Hematopoietic multipotent progenitor cell treated with erythropoietin and hydrocortisone succinate and interleukin-3 and kit ligand, for 15 days (in vitro differentiated cells): ENCODE results near the gene CFAP45.

ENCODE experiments used
- DNase-seq: peaks from one replicate; pipeline ENCODE4 v3.0.0-alpha.2; 2015; ENCODE audit warnings: low spot score

CFAP45 gene

DNA sequence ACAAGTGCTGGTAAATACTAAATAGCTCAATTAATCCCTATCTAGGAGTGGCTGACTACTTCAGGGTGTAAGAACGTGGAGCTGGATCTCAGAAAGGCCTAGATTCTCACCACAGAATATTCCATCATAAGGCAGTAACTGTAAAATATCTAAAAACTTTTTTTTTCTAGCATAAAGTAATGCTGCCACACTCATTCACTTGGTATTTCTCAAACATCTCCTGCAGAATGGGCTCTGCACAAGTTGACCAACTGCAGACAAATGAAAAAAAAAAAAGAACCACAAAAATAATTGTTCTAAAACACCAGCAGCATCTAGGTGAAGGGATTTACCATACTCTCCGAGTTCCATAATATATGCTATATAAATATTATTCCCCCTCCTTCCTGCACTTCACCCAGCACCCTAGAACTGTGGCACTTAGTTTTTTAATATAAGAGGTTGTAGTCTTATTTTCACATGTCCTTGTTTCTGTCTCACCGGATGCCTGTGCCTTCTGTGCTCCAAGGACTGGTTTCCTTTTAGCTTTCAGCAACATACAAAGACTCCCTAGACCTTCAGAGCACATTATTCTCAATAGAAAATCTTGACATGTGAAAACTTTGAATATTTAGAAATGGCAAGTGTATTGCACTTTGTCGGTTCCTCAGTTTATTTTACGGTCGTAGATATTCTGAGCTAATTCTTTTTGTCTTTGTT lies 46.4 kb downstream of the CFAP45 start:
- no peak for DNase-seq

- peak; percentile 15 for DNase-seq
Measured at GRCh38 chr1:159851407-159851806, 48.6 kb downstream of the CFAP45 start.

DNA sequence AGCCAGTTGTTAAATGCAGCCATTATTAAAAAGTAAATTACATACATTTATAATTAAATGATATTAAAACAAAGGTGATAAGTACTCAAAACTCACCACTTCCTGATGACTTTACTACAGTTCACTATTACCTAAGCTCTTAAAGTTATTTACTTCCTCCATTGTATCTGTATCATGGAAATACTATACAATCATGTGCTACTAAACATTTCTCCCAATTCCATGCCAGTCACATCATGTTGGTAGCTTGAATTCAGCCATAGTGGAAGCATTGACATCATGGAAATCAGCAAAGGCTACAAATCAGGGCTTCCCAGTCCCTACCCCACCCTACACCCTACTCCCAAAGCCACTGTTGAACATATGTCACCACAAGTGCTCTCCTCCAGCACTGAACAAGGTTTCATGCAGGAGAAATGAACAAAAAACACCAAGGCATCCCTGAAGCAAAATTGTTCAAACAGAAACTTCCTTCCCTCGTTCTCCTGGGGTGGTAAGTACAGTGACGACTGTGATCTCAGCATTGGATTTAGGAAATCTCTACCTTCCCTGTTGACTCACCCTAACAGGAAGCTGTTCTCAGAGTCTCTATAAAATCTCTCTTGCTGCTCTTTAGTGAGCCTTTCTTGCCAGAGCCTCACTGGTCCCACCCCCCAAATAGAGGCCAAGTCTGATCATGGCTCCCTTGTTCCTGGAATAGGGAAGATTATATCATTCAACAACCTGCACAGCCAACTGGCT lies 50.2 kb downstream of the CFAP45 start:
- no peak for DNase-seq

DNA sequence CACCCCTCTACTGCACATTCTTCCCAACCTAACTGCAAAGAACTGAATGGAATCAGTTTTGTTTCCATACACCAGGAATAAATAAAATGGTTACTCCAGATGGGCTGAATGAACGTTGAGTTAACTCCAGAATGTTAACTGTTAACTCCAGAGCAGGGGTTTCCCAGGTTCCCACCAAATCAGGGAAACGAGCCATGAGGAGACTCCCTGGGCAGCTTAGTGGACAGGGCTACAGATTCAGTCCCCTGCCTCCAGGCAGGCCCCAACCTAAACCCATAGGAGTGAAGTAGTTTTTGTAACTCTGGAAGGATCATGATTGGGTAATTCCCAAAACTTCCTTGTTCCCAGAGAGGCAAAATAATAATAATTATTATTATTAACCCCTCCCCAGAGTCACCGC lies 51.6 kb downstream of the CFAP45 start:
- no peak for DNase-seq

DNA sequence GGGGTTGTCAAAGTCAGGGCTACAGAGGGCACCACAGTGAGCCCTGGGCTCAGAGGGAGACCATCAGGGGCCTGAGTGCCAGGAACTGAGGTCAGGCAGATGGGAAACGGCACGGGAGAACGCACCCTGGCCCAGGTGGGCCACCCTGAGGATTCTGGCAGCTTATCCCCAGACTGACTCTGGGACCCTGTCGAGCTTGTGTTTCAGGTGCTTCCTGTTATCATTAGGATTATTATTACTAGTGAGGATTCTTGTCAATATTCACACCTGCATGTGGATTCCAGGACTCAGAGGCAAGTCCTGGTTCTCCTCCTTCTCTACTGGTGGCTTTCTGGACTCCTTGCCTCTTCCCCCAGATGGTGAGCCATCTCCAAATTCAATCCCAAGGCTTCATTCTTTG lies 52.7 kb downstream of the CFAP45 start:
- DNase-seq = no peak

DNA sequence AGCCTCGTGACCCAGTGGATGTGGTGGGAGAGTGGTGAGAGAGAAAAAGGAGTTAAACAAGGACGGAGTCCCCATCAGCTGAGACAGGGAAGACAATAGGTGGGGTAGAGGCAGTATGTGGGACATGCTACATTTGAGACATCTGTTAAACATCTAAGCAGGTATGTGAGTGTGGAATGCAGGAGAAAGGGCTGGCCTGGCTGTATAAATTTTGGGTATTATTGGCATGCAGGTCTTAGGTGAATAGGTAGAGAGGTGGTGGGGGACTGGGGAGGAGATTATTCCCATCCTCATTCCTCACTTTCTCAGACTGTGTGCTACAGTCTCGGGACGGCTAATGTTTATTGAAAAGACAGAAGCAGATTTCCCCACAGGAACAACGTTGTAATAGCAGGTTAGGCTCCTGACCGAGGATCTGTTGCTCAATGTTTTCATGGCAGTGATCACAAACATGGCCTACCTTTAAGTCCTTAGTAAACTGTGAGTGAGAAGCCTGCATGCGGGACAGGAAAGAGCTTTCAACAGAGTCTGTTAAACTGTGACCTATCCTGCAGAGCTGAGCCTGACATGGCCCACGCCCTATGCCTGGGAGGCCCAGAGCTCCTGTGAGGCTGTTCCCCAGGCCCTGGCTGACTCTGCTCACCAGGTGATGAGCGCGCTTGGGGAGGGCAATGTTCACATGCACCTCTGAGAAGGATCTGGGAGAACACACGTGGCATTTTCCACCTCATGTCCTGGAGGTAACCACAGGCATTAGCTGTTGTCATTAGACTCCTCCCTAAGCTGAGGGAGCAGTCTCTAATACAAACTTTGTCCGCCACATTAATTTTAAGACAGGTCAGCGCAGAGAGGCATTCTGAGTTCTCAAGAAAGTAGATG lies 54.0 kb downstream of the CFAP45 start:
- no peak for DNase-seq

DNA sequence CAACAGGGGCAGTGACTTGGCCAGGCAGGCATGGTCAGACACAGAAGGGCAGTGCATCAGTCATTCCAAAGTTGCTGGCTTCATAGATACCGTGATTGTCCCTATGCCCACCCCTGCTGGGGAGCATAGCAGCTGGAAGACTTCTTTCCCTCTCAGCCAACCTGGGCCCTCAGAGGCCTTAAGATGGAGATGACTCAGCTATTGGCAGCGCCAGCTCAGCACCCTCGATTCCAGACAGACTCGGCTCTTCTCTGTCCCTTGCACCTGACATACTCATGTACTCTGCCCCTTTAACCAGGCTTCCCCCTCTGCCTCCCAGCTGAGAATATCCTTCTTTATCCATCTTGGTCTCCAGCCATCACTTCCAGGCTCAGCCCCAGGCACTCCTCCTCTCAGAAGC lies 56.5 kb downstream of the CFAP45 start:
- no peak for DNase-seq

DNA sequence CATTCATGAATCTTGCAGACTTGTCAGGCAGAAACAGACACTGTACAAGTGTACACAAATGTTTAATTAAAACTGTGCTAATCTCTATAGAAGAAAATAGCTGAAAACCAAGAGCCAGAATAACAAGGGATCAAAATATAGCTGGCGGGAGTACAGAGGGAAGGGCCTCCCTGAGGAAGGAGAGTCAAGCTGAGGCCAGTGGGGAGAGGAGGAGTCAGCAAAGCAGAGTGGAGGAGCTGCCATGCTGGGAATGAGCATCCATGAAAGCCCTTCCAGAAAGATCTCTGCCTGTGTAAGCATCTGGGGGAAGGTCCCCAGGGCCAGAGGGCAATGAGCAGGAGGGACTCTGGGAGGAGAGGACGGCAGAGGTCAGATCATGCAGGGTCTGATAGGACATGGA lies 58.2 kb downstream of the CFAP45 start:
- no peak for DNase-seq

DNA sequence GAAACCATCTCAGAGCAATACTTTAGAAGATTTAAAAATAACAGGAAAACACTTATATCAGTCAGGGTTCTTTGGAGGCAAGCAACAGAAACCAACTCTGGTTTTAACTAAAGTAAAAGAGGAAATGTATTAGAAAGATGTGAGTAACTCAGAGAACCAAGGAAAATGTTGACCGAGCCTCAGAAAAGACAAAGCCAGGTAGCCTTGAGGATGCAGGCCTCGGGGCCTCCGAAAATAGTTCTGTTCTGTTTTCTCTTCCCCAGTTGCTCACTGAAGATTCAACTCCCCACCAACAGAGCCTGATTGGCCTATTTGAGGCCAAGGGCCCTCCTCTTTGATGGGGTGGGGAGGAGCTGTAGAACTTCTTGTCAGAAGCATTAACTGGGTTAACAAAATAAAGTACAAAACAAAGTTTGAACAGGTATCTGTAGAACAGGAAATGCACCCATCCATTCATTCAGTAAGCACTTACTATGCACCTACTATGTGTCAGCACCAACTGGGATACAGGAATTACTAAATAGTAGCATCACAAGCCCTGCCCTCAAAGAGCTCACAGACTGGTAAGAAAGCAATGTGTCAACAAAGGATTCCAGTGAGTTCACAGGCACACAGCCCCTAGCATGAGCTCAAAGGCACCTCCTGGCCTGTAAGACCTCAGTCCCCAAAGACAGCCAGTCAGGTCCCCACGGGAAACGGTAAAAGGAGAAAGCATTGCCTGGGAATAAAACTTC lies 60.7 kb downstream of the CFAP45 start:
- no peak for DNase-seq

GRCh38 chr1:159838715-159839114 lies 61.2 kb downstream of the CFAP45 start:
- no peak for DNase-seq

DNA sequence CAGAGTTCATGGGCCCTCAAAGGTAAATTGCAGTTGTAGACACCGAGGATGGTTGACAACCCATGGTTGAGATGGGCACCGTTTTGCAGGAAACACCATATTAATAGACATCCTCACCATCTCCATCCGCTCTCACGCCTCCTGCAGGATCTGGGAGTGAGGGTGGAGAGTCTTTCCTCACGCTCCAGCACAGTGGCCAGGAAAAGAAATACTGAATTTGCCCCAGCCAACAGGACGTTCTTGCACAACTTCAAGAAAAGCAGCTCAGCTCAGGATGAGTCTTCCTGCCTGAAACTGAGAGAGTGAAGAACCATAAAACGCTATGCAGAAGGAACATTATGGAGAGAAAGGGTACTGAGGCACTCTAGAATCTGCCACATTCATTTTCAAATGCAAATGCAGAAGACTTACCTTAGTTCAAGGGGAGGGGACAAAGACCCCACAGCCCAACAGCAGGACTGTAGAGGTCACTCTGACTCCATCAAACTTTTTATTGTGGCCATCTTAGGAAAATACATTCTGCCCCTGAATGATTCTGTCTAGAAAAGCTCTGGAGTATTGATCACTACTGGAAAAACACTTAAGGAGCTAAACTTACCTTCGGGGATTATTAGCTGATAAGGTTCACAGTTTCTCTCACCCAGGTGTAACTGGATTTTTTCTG lies 64.0 kb downstream of the CFAP45 start:
- no peak for DNase-seq

DNA sequence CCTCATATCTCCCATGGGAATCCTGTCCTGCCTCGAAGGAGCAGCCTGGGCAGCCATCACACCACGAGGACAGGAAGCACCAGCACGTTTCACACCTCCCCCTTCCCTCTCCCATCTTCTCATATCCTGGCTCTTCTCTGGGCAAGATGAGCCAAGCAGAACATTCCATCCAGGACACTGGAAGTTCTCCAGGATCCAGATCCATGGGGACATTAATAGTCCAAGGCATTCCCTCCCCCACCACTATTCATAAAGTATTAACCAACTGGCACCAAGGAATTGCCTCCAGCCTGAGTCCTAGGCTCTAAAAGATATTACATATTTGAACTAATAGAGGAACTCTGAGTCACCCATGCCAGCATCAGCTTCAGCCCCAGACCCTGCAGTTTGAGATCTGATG lies 64.6 kb downstream of the CFAP45 start:
- DNase-seq = no peak

- no peak for DNase-seq
Measured at GRCh38 chr1:159832309-159832708, 67.7 kb downstream of the CFAP45 start.

GRCh38 chr1:159831412-159832141 lies 68.4 kb downstream of the CFAP45 start:
- no peak for DNase-seq

- no peak for DNase-seq
Measured at GRCh38 chr1:159830722-159831121, 69.2 kb downstream of the CFAP45 start.

- no peak for DNase-seq
Measured at GRCh38 chr1:159829822-159830465, 70.0 kb downstream of the CFAP45 start.

GRCh38 chr1:159829273-159829634 lies 70.7 kb downstream of the CFAP45 start:
- DNase-seq = no peak

DNA sequence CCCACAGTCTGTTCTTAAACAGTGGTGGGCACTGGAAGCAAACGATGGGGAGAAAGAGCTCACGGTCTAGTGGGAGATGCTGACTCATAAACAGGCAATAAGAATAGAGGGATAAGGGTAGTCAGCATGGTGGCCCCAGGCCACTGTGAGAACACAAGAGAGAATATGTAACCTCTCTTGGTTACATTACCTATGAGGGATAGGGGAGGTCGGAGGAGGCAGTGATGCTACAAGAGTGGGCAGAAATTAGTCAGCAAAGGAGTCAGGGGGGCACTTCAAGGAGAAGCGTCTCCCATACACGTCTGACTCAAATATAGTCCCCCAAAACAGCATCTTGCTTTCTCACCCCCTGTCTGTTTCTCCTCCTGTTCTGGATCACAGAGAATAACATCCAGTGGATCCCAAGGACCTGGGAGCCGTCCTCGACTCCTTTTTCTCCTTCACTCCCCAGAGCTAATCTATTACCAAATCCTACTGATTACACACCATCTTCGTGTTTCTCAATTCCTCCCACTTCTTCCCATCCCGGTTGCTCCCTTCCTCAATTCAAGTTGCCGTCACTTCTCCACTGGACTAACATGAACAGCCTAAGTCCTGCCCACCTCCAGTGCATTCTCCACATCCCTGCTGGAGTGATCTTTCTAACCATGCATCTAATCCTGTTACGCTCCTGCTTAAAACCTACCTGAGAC lies 71.2 kb downstream of the CFAP45 start:
- DNase-seq = no peak

DNA sequence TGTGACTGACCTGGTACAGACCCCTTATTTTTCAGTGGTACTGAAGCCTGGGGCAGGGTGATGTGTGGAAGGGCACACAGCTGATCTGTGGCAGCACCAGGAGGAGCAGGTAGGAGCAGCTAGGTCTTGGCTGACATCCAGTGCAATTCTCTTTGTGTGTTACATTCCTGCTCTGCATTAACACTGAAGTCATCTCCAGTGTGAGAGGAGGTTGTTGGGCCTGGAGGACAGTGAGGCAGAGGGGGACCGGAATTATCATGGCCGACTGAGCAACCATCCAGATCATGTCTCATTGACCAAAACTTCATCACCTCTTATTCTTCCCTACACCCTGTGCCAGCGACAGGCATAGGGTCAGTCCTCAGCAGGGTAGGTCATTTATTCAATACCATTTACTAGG lies 71.8 kb downstream of the CFAP45 start:
- no peak for DNase-seq

DNA sequence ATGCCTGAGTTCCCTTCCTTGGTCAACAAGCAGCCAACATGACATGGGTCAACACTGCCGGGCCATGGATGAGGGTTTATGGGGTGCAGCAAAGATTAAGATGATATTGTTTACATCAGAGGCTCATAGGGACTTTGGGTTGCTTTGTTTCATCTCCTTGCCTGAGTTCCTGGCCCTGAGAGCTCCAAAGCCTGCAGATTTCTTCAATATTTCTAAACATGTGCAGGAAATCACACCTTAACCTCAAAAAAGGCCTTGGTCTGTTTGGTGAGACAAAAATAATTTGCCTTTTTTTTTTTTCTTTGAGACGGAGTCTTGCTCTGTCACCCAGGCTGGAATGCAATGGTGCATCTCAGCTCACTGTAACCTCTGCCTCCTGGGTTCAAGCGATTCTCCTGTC lies 72.4 kb downstream of the CFAP45 start:
- DNase-seq = no peak
